Liver (tissue), 9 donors: ENCODE results near the gene MAB21L4. TPM values are rescaled to one million over a fixed set of nuclear protein-coding genes. Genes with fewer than 3 reads are reported as not detected.

Experiments
- DNase-seq: peaks from one replicate; pipeline ENCODE4 v3.0.0-alpha.2; 2017; ENCODE audit warnings: low spot score
- H3K27ac ChIP-seq, 2 donors: one replicate each; pipeline ENCODE4 v1.7.0; 2013; ENCODE audit warnings: inconsistent platforms in 2 of 2, low read length in 2 of 2, control low read depth in 1 of 2, low read depth in 1 of 2, mild to moderate bottlenecking in 1 of 2
- H3K27me3 ChIP-seq, 4 donors: one replicate each; pipeline versions ENCODE4 v1.6.1 to v1.7.0; 2013; ENCODE audit warnings: low read length in 3 of 4, inconsistent platforms in 1 of 4, mild to moderate bottlenecking in 1 of 4, moderate library complexity in 1 of 4; ENCODE audit not compliant: control insufficient read depth in 4 of 4, insufficient read depth in 4 of 4
- H3K36me3 ChIP-seq, 4 donors: one replicate each; pipeline versions ENCODE4 v1.6.1 to v1.7.0; 2013; ENCODE audit warnings: low read length in 3 of 4, mild to moderate bottlenecking in 3 of 4, low read depth in 1 of 4, moderate library complexity in 1 of 4; ENCODE audit not compliant: control insufficient read depth in 4 of 4, insufficient read depth in 3 of 4
- H3K4me1 ChIP-seq, 4 donors: one replicate each; pipeline versions ENCODE4 v1.6.1 to v1.7.0; 2013; ENCODE audit warnings: low read length in 3 of 4, mild to moderate bottlenecking in 3 of 4, moderate library complexity in 1 of 4; ENCODE audit not compliant: control insufficient read depth in 4 of 4, insufficient read depth in 4 of 4
- H3K4me3 ChIP-seq, 3 donors: one replicate each; pipeline versions ENCODE4 v1.6.1 to v1.7.0; 2013; ENCODE audit warnings: low read length in 3 of 3, control low read depth in 1 of 3, low read depth in 1 of 3, mild to moderate bottlenecking in 1 of 3
- H3K9ac ChIP-seq, 2 donors: one replicate each; pipeline ENCODE4 v1.7.0; 2013; ENCODE audit warnings: low read length in 2 of 2, mild to moderate bottlenecking in 2 of 2, moderate library complexity in 2 of 2, control low read depth in 1 of 2, low read depth in 1 of 2
- H3K9me3 ChIP-seq, 4 donors: one replicate each; pipeline versions ENCODE4 v1.6.1 to v1.7.0; 2013; ENCODE audit warnings: low read length in 3 of 4; ENCODE audit not compliant: control insufficient read depth in 4 of 4
- FOXA1 ChIP-seq: IDR thresholded peaks from 2 replicates; pipeline ENCODE4 v1.6.1; 2016; ENCODE audit warnings: antibody characterized with exemption
- FOXA2 ChIP-seq: IDR thresholded peaks from 2 replicates; pipeline ENCODE4 v1.6.1; 2016; ENCODE audit warnings: antibody characterized with exemption
- GABPA ChIP-seq, 2 donors: IDR thresholded peaks in 1 of 2; conservative IDR thresholded peaks in 1 of 2; 2 replicates each; pipeline ENCODE4 v1.6.1; 2016; ENCODE audit warnings: antibody characterized with exemption in 2 of 2, mild to moderate bottlenecking in 1 of 2, moderate library complexity in 1 of 2
- HNF4A ChIP-seq, 2 donors: conservative IDR thresholded peaks; 2 replicates each; pipeline ENCODE4 v1.6.1; 2016; ENCODE audit warnings: antibody characterized with exemption in 2 of 2, mild to moderate bottlenecking in 2 of 2
- HNF4G ChIP-seq: IDR thresholded peaks from 2 replicates; pipeline ENCODE4 v1.6.1; 2016; ENCODE audit warnings: antibody characterized with exemption
- JUND ChIP-seq, 2 donors: IDR thresholded peaks; 2 replicates each; pipeline ENCODE4 v1.6.1; 2016; ENCODE audit warnings: antibody characterized with exemption in 2 of 2
- MAX ChIP-seq: IDR thresholded peaks from 2 replicates; pipeline ENCODE4 v1.6.1; 2016; ENCODE audit warnings: antibody characterized with exemption
- NR2F2 ChIP-seq: IDR thresholded peaks from 2 replicates; pipeline ENCODE4 v1.6.1; 2016; ENCODE audit warnings: antibody characterized with exemption
- RAD21 ChIP-seq, 2 donors: IDR thresholded peaks; 2 replicates each; pipeline ENCODE4 v1.6.1; 2016; ENCODE audit warnings: antibody characterized with exemption in 2 of 2, mild to moderate bottlenecking in 2 of 2
- REST ChIP-seq: IDR thresholded peaks from 2 replicates; pipeline ENCODE4 v1.6.1; 2016; ENCODE audit warnings: antibody characterized with exemption, mild to moderate bottlenecking
- TAF1 ChIP-seq: conservative IDR thresholded peaks from 2 replicates; pipeline ENCODE4 v1.6.1; 2016; ENCODE audit warnings: antibody characterized with exemption, mild to moderate bottlenecking
- YY1 ChIP-seq: IDR thresholded peaks from 2 replicates; pipeline ENCODE4 v1.6.1; 2016; ENCODE audit warnings: antibody characterized with exemption, mild to moderate bottlenecking
- ZBTB33 ChIP-seq: IDR thresholded peaks from 2 replicates; pipeline ENCODE4 v1.6.1; 2016; ENCODE audit warnings: antibody characterized with exemption
- WGBS: extraction: QIAGEN DNeasy Blood & Tissue Kit; methylation state at CpG from one replicate; pipeline ENCODE4 v1.1.7; 2013; 5-methylcytosine and 5-hydroxymethylcytosine counted together
- polyA plus RNA-seq, 2 donors: library from polyadenylated mRNA; stranded (reverse) in 1 of 2; unstranded in 1 of 2; fragments of 200-250 nt in 1 of 2; fragments of >200 nt in 1 of 2; fragmentation: Nextera tagmentation in 1 of 2; extraction: Ambion mirVana in 1 of 2; gene quantifications; one replicate each; pipeline versions ENCODE4 v1.2.1 to v1.2.3, GENCODE V29; 2013 to 2015
- total RNA-seq, 2 donors: library from RNA; depleted of rRNA; stranded (reverse); fragments of >200 nt; gene quantifications; one replicate each; pipeline ENCODE4 v1.2.3, GENCODE V29; 2014
- TF ChIP-seq, protein P1 (sequence below): fragments of 150-350 bp; IDR thresholded peaks from 2 replicates; pipeline ENCODE4 v1.5.1; 2017; ENCODE audit warnings: improper control_type of control experiment, low read depth, low read length; ENCODE audit not compliant: missing input control
- TF ChIP-seq, protein P2 (sequence below): IDR thresholded peaks from 2 replicates; pipeline ENCODE4 v1.6.1; 2016; ENCODE audit warnings: antibody characterized with exemption
- donor health status: healthy.
- donor health status: healthy.
- donor health status: healthy.
- donor health status: healthy.
- donor health status: healthy.

Gene MAB21L4
- total and polyA plus RNA-seq, 4 donors, result 0.59 to 8.8 (median 1.1) TPM

GRCh38 chr2:240899468-240899865 lies 3.5 kb upstream of the MAB21L4 start:
- H3K4me3 ChIP-seq, result no peak overlapping the region
- H3K4me1 ChIP-seq, result peaks cover 8 to 25% (median 18%) of the 10 kb centered on the region in 4 donors
- H3K36me3 ChIP-seq, result no peaks in the 10 kb centered on the region
- 94% methylated on average over 19 of the region's 19 CpGs for WGBS
- no peaks in the 10 kb centered on the region for H3K27me3 ChIP-seq
- no peak for DNase-seq
- no peak overlapping the region for H3K9ac ChIP-seq
- H3K27ac ChIP-seq, result no peak overlapping the region
- no peak for TF ChIP-seq NR2F2
- TF ChIP-seq YY1, result no peak
- no peak for TF ChIP-seq TAF1
- no peak for TF ChIP-seq FOXA2
- no peak for TF ChIP-seq GABPA (IDR thresholded peaks at IDR 0.05 in 1 of 2, conservative IDR thresholded peaks at IDR 0.05 in 1 of 2)
- TF ChIP-seq REST, result no peak
- TF ChIP-seq FOXA1, result no peak
- no peak for TF ChIP-seq HNF4G
- TF ChIP-seq, protein P1, sequence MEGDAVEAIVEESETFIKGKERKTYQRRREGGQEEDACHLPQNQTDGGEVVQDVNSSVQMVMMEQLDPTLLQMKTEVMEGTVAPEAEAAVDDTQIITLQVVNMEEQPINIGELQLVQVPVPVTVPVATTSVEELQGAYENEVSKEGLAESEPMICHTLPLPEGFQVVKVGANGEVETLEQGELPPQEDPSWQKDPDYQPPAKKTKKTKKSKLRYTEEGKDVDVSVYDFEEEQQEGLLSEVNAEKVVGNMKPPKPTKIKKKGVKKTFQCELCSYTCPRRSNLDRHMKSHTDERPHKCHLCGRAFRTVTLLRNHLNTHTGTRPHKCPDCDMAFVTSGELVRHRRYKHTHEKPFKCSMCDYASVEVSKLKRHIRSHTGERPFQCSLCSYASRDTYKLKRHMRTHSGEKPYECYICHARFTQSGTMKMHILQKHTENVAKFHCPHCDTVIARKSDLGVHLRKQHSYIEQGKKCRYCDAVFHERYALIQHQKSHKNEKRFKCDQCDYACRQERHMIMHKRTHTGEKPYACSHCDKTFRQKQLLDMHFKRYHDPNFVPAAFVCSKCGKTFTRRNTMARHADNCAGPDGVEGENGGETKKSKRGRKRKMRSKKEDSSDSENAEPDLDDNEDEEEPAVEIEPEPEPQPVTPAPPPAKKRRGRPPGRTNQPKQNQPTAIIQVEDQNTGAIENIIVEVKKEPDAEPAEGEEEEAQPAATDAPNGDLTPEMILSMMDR, result no peak
- TF ChIP-seq MAX, result no peak
- TF ChIP-seq JUND (IDR thresholded peaks at IDR 0.05), result no peak
- TF ChIP-seq RAD21 (IDR thresholded peaks at IDR 0.05), result no peak
- no peak for TF ChIP-seq HNF4A (conservative IDR thresholded peaks at IDR 0.05)
- no peak for TF ChIP-seq ZBTB33
- TF ChIP-seq, protein P2, sequence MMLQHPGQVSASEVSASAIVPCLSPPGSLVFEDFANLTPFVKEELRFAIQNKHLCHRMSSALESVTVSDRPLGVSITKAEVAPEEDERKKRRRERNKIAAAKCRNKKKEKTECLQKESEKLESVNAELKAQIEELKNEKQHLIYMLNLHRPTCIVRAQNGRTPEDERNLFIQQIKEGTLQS, result no peak
- H3K9me3 ChIP-seq, result peaks cover 0 to 3% (median 0%) of the 10 kb centered on the region in 4 donors
